Left ventricle myocardium inferior (tissue), 1 donor: ENCODE results near the gene THNSL1. TPM values are rescaled to one million over a fixed set of nuclear protein-coding genes. Genes with fewer than 3 reads are reported as not detected.

Experiments
- DNase-seq: peaks from one replicate; pipeline ENCODE4 v3.0.0-alpha.2; 2020
- H3K27ac ChIP-seq: fragments of 200-600 bp; replicated peaks from 2 replicates; pipeline ENCODE4 v1.8.0; 2021
- H3K27me3 ChIP-seq: fragments of 200-600 bp; 2 replicates; pipeline ENCODE4 v1.8.0; 2021; ENCODE audit warnings: low read depth
- H3K36me3 ChIP-seq: fragments of 200-600 bp; 2 replicates; pipeline ENCODE4 v1.8.0; 2021
- H3K4me1 ChIP-seq: fragments of 200-600 bp; 2 replicates; pipeline ENCODE4 v1.8.0; 2021
- H3K4me3 ChIP-seq: fragments of 200-600 bp; 2 replicates; pipeline ENCODE4 v1.8.0; 2021; ENCODE audit warnings: mild to moderate bottlenecking, moderate library complexity
- H3K9me3 ChIP-seq: fragments of 200-600 bp; replicated peaks from 2 replicates; pipeline ENCODE4 v1.8.0; 2021
- CTCF ChIP-seq: fragments of 200-600 bp; IDR thresholded peaks from 2 replicates; pipeline ENCODE4 v1.8.0; 2021; ENCODE audit warnings: antibody characterized with exemption, mild to moderate bottlenecking, borderline replicate concordance
- intact Hi-C: fragments of 100-400 bp; cut with micrococcal nuclease; formaldehyde crosslinking; loops from one replicate; pipeline ENCODE4 v1.11.0; 2022
- total RNA-seq: library from RNA; stranded (reverse); fragmentation: NEBNext Ultra II Directional; extraction: Animal tissue kit (Norgen Biotek cat#: 25700); gene quantifications from one replicate; pipeline ENCODE4 v1.2.1, GENCODE V29; 2021
- donor health status: DM: no; HTN: yes; CAD: no; lungs with severe emphysema.

The THNSL1 gene
- total RNA-seq, 1 donor from 2014 or later: 5.3 TPM

GRCh38 chr10:25056726-25057125, 40.3 kb downstream of the THNSL1 start:
- Histone ChIP-seq H3K27me3 (no peaks in the 10 kb centered on the region), H3K4me3 (no peak overlapping the region), H3K36me3 (no peaks in the 10 kb centered on the region), H3K4me1 (no peaks in the 10 kb centered on the region), H3K9me3 (no peaks in the 10 kb centered on the region), H3K27ac (no peak overlapping the region)
- no peak for DNase-seq
- intact Hi-C loops: no loop called here
- TF ChIP-seq CTCF: no peak

- H3K4me3 ChIP-seq: no peak overlapping the region
- H3K27me3 ChIP-seq: no peaks in the 10 kb centered on the region
- no peak for DNase-seq
- H3K4me1 ChIP-seq: peaks cover 9% of the 10 kb centered on the region
- H3K27ac ChIP-seq: no peak overlapping the region
- no peaks in the 10 kb centered on the region for H3K9me3 ChIP-seq
- no peaks in the 10 kb centered on the region for H3K36me3 ChIP-seq
- intact Hi-C loops: no loop called here
- no peak for TF ChIP-seq CTCF
Measured at GRCh38 chr10:25057886-25058285, 41.5 kb downstream of the THNSL1 start.

GRCh38 chr10:25059990-25060389, 43.6 kb downstream of the THNSL1 start:
- Histone ChIP-seq H3K4me1 (peaks cover 9% of the 10 kb centered on the region), H3K9me3 (no peaks in the 10 kb centered on the region), H3K27me3 (no peaks in the 10 kb centered on the region), H3K36me3 (no peaks in the 10 kb centered on the region), H3K27ac (no peak overlapping the region), H3K4me3 (no peak overlapping the region)
- TF ChIP-seq CTCF: no peak
- intact Hi-C loops: no loop called here
- peak; percentile 18 for DNase-seq

GRCh38 chr10:25061125-25061524, 44.7 kb downstream of the THNSL1 start:
- Histone ChIP-seq H3K36me3 (no peaks in the 10 kb centered on the region), H3K4me3 (no peak overlapping the region), H3K9me3 (no peaks in the 10 kb centered on the region), H3K27me3 (no peaks in the 10 kb centered on the region), H3K4me1 (peaks cover 9% of the 10 kb centered on the region), H3K27ac (no peak overlapping the region)
- DNase-seq: no peak
- intact Hi-C loops: no loop called here
- TF ChIP-seq CTCF: no peak

- no peaks in the 10 kb centered on the region for H3K27me3 ChIP-seq
- DNase-seq: no peak
- peaks cover 9% of the 10 kb centered on the region for H3K4me1 ChIP-seq
- H3K9me3 ChIP-seq: no peaks in the 10 kb centered on the region
- H3K4me3 ChIP-seq: peak overlapping the region; percentile 19
- no peak for TF ChIP-seq CTCF
- intact Hi-C loops: no loop called here
- no peaks in the 10 kb centered on the region for H3K36me3 ChIP-seq
- H3K27ac ChIP-seq: peak overlapping the region; percentile 40
Measured at GRCh38 chr10:25061711-25062449, 45.5 kb downstream of the THNSL1 start.
